Heart left ventricle (tissue), 16 donors: Measurements from ENCODE around the gene PPP2R5D. TPM values are rescaled to one million over a fixed set of nuclear protein-coding genes. Genes with fewer than 3 reads are reported as not detected.
A peak's percentile ranks its signal among the peaks of the same experiment; 100 is the strongest.
"Not testable (repeated sequence)": the region's sequence is repeated elsewhere in the genome, so short reads cannot be mapped to it uniquely, and the experiment has no call there.

Experiments
- ATAC-seq, 4 donors: fragments of 200-7000 bp; cut with Tn5 transposase; one replicate each; pipeline ENCODE4 v1.9.1; 2020 to 2022; ENCODE audit warnings: moderate library complexity in 4 of 4, mild to moderate bottlenecking in 3 of 4, moderate number of reproducible peaks in 1 of 4
- DNase-seq, 5 donors: peaks; one replicate each; pipeline ENCODE4 v3.0.0-alpha.2; 2020
- H3K27ac ChIP-seq, 12 donors: fragments of 200-600 bp; sonication (generic) in 4 of 12; one replicate each; pipeline versions ENCODE4 v1.5.0 to v1.8.0; 2016 to 2022; ENCODE audit warnings: mild to moderate bottlenecking in 2 of 12
- H3K27me3 ChIP-seq, 9 donors: fragments of 200-600 bp; sonication (generic) in 2 of 9; one replicate each; pipeline versions ENCODE4 v1.5.1 to v1.8.0; 2016 to 2022; ENCODE audit warnings: mild to moderate bottlenecking in 3 of 9
- H3K36me3 ChIP-seq, 9 donors: fragments of 200-600 bp; sonication (generic) in 2 of 9; one replicate each; pipeline versions ENCODE4 v1.5.0 to v1.8.0; 2018 to 2022; ENCODE audit warnings: mild to moderate bottlenecking in 2 of 9
- H3K4me1 ChIP-seq, 12 donors: fragments of 200-600 bp; sonication (generic) in 4 of 12; one replicate each; pipeline versions ENCODE4 v1.5.0 to v1.8.0; 2016 to 2022; ENCODE audit warnings: mild to moderate bottlenecking in 3 of 12
- H3K4me3 ChIP-seq, 12 donors: fragments of 200-600 bp; sonication (generic) in 4 of 12; one replicate each; pipeline versions ENCODE4 v1.5.0 to v1.8.0; 2017 to 2022; ENCODE audit warnings: mild to moderate bottlenecking in 9 of 12, moderate library complexity in 4 of 12
- H3K9me3 ChIP-seq, 12 donors: fragments of 200-600 bp; sonication (generic) in 4 of 12; one replicate each; pipeline versions ENCODE4 v1.5.0 to v1.8.0; 2016 to 2022; ENCODE audit warnings: mild to moderate bottlenecking in 1 of 12
- CTCF ChIP-seq, 12 donors: fragments of 200-600 bp; sonication (generic) in 4 of 12; IDR thresholded peaks; one replicate each; pipeline versions ENCODE4 v1.5.0 to v1.8.0; 2018 to 2022; ENCODE audit warnings: antibody characterized with exemption in 12 of 12, mild to moderate bottlenecking in 5 of 12
- POLR2A ChIP-seq, 2 donors: fragments of 450-650 bp; IDR thresholded peaks; one replicate each; pipeline ENCODE4 v1.6.1; 2017; ENCODE audit warnings: antibody characterized with exemption in 2 of 2, mild to moderate bottlenecking in 2 of 2, moderate library complexity in 2 of 2
- WGBS, 4 donors: extraction: QIAGEN DNeasy Blood & Tissue Kit in 2 of 4; methylation state at CpG; one replicate each; pipeline versions ENCODE4 v1.1.5 to v1.1.7; 2013 to 2018; 5-methylcytosine and 5-hydroxymethylcytosine counted together
- intact Hi-C, 10 donors: fragments of 100-400 bp; cut with DNase I; formaldehyde crosslinking; loops; one replicate each; pipeline versions ENCODE4 v1.11.1 to v1.14.2; 2022
- polyA plus RNA-seq, 2 donors: library from polyadenylated mRNA; stranded (reverse); fragments of 200-250 nt; gene quantifications; one replicate each; pipeline ENCODE4 v1.2.3, GENCODE V29; 2013
- total RNA-seq, 9 donors: library from RNA; depleted of rRNA in 2 of 9; stranded (reverse); fragments of >200 nt in 2 of 9; fragmentation: NEBNext Ultra II Directional in 3 of 9; extraction: Animal tissue kit (Norgen Biotek cat#: 25700) in 3 of 9; gene quantifications; one replicate each; pipeline versions ENCODE4 v1.1.0 to v1.2.4, GENCODE V29; 2016 to 2023
- donor health status: ischemic (EF 13 %, LVEDD 7.1; RV severe dilation, severe dysfunction).
- donor health status: healthy with polysubstance abuse.
- donor health status: DM: no; HTN: yes; CAD: no.
- donor health status: DM: no; HTN: no; CAD: no.
- donor health status: ischemic (EF 25% LVEDD 6.9; RV normal size, moderate dysfunction).
- donor health status: ischemic (EF 25% LVEDD 5.7; RV mildly dilated, moderate dysfunction).
- donor health status: healthy.
- donor health status: DM: yes; HTN: yes; CAD: no.
- donor health status: ischemic (EF 35%, LVEDD 5.7; RV mildly dilated, moderate dysfunction).
- donor health status: nonischemic (EF 11% LVEDD 7.7; RV severe dilation, severe dysfunction).
- donor health status: DM: yes; HTN: yes; CAD: no.
- donor health status: PGD.
- donor health status: ischemic (EF 29% LVEDD 5.4; RV normal size, mild dysfunction).
- donor health status: nonischemic (EF 23%, LVEDD 6.1; RV moderate dilation, normal function).

The PPP2R5D gene
- total and polyA plus RNA-seq, 11 donors = 21.4 to 51.3 (median 35.1) TPM

GRCh38 chr6:43037706-43038105 lies 53.3 kb downstream of the PPP2R5D start:
- DNase-seq (no peak), ATAC-seq (no peak)
- H3K27ac ChIP-seq = peak overlapping the region in 1 of 12 donors; percentile 53
- peaks cover 0 to 24% (median 5%) of the 10 kb centered on the region in 12 donors for H3K4me1 ChIP-seq
- intact Hi-C loops = no loop called here
- H3K9me3 ChIP-seq = no peaks in the 10 kb centered on the region
- WGBS, 4 donors = 80 to 84% (median 83%) methylated on average over 9 of the region's 9 CpGs
- no peak overlapping the region for H3K4me3 ChIP-seq
- H3K36me3 ChIP-seq = peaks cover 0 to 83% (median 62%) of the 10 kb centered on the region in 9 donors
- H3K27me3 ChIP-seq = no peaks in the 10 kb centered on the region
- TF ChIP-seq POLR2A (IDR thresholded peaks at IDR 0.05) = no peak
- TF ChIP-seq CTCF (IDR thresholded peaks at IDR 0.05) = no peak

- H3K27me3 ChIP-seq = no peaks in the 10 kb centered on the region
- intact Hi-C loops = no loop called here
- H3K4me3 ChIP-seq = no peak overlapping the region
- H3K36me3 ChIP-seq = peaks cover 0 to 82% (median 62%) of the 10 kb centered on the region in 9 donors
- TF ChIP-seq CTCF (IDR thresholded peaks at IDR 0.05) = no peak
- no peak for TF ChIP-seq POLR2A (IDR thresholded peaks at IDR 0.05)
- ATAC-seq = no peak
- DNase-seq = no peak
- H3K9me3 ChIP-seq = no peaks in the 10 kb centered on the region
- peaks cover 0 to 24% (median 5%) of the 10 kb centered on the region in 12 donors for H3K4me1 ChIP-seq
- H3K27ac ChIP-seq = no peak overlapping the region
- WGBS, 4 donors = 76 to 86% (median 81%) methylated on average over 9 of the region's 9 CpGs
Measured at GRCh38 chr6:43038727-43039126, 54.4 kb downstream of the PPP2R5D start.

- Histone ChIP-seq H3K4me3 (no peak overlapping the region), H3K27me3 (no peaks in the 10 kb centered on the region), H3K36me3 (peaks cover 0 to 85% (median 58%) of the 10 kb centered on the region in 9 donors), H3K27ac (no peak overlapping the region), H3K4me1 (peaks cover 0 to 17% (median 1%) of the 10 kb centered on the region in 12 donors), H3K9me3 (no peaks in the 10 kb centered on the region)
- no peak for TF ChIP-seq POLR2A (IDR thresholded peaks at IDR 0.05)
- 93 to 96% (median 94%) methylated on average over 17 to 18 of the region's 18 CpGs for whole genome bisulfite sequencing, 4 donors
- DNase-seq (no peak), ATAC-seq (no peak)
- intact Hi-C loops = no loop called here
Measured at GRCh38 chr6:43040542-43041257, 56.3 kb downstream of the PPP2R5D start.

- H3K27me3 ChIP-seq, DNase-seq, ATAC-seq, H3K27ac ChIP-seq, H3K9me3 ChIP-seq, H3K4me3 ChIP-seq, intact Hi-C loops: not testable (repeated sequence)
- Histone ChIP-seq H3K36me3 (peaks cover 0 to 91% (median 64%) of the 10 kb centered on the region in 9 donors), H3K4me1 (peaks cover 0 to 11% (median 1%) of the 10 kb centered on the region in 12 donors)
- WGBS, 4 donors = 93 to 96% (median 95%) methylated on average over 8 of the region's 8 CpGs
Measured at GRCh38 chr6:43041475-43041874, 57.1 kb downstream of the PPP2R5D start.

GRCh38 chr6:43043310-43043709 lies 58.9 kb downstream of the PPP2R5D start:
- DNase-seq = no peak
- Histone ChIP-seq H3K36me3 (peaks cover 0 to 91% (median 69%) of the 10 kb centered on the region in 9 donors), H3K27me3 (no peaks in the 10 kb centered on the region), H3K27ac (no peak overlapping the region), H3K4me3 (no peak overlapping the region), H3K9me3 (no peaks in the 10 kb centered on the region), H3K4me1 (no peaks in the 10 kb centered on the region)
- intact Hi-C loops = no loop called here
- 91 to 96% (median 94%) methylated on average over 9 of the region's 9 CpGs for WGBS, 4 donors
- no peak for ATAC-seq
- no peak for TF ChIP-seq CTCF (IDR thresholded peaks at IDR 0.05)
- TF ChIP-seq POLR2A (IDR thresholded peaks at IDR 0.05) = no peak
